GM10248 (cell line): Measurements from ENCODE around the gene ZNF524.
"Not testable (repeated sequence)": the region's sequence is repeated elsewhere in the genome, so short reads cannot be mapped to it uniquely, and the experiment has no call there.

ENCODE experiments used
- CTCF ChIA-PET: fragments of 300-600 bp; sonication (Branson Sonifier 250); formaldehyde crosslinking; extraction: SDS; loops from one replicate; lab custom pipeline; 2021; ENCODE audit warnings: antibody characterized with exemption; lab: Yijun Ruan, JAX
- POLR2A ChIA-PET: fragments of 350-650 bp; sonication (Branson Sonifier 250); formaldehyde crosslinking; extraction: SDS; loops from one replicate; lab custom pipeline; 2020; ENCODE audit warnings: antibody characterized with exemption; lab: Yijun Ruan, JAX
- DNase-seq: peaks from one replicate; pipeline ENCODE4 v3.0.0; 2012; ENCODE audit errors: extremely low spot score
- TF ChIP-seq, protein P1 (sequence below): IDR thresholded peaks from 2 replicates; pipeline ENCODE4 v1.5.1; 2012; ENCODE audit warnings: mild to moderate bottlenecking, low read depth; ENCODE audit errors: extremely low read depth, missing control alignments, control extremely low read depth

Gene ZNF524

DNA sequence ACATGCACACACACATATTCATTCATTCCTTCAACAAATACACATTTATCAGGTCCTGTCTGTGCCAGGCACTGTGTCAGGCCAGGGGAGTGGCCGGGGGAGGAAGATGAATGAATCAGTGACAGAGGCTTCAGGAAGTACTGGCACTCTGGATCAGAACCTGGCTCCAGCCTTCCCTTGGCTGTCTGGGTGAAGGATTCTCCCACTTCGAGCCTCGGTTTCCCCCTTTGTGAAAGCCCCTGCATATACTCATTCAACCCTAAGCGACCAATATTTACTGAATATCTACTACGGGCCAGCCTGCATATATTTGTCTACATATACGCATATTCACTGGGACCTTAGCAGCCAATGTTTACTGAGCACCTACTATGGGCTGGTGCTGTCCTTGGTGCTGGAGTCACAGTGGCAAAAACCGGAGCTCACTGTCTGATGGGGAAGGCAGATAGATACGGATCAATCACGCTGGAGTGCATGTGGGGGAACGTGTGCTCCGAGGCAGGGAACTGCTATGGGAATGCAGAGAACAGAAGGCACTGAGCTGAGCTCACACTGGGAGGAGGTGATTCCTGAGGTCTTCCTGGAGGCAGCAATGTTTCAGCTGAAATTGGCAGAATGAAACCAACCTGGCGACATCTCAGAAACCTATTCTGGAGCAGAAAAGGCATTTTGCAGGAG, 18.8 kb upstream of the ZNF524 start:
- TF ChIP-seq, protein P1, sequence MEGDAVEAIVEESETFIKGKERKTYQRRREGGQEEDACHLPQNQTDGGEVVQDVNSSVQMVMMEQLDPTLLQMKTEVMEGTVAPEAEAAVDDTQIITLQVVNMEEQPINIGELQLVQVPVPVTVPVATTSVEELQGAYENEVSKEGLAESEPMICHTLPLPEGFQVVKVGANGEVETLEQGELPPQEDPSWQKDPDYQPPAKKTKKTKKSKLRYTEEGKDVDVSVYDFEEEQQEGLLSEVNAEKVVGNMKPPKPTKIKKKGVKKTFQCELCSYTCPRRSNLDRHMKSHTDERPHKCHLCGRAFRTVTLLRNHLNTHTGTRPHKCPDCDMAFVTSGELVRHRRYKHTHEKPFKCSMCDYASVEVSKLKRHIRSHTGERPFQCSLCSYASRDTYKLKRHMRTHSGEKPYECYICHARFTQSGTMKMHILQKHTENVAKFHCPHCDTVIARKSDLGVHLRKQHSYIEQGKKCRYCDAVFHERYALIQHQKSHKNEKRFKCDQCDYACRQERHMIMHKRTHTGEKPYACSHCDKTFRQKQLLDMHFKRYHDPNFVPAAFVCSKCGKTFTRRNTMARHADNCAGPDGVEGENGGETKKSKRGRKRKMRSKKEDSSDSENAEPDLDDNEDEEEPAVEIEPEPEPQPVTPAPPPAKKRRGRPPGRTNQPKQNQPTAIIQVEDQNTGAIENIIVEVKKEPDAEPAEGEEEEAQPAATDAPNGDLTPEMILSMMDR = no peak
- ChIA-PET CTCF (interaction anchor here (1.0 to 1.7 kb wide), 3 partner anchors 17 to 77 kb away, joined by 3 to 8 read pairs (median 6); partner anchors contain the start of gene ZNF865), POLR2A (interaction anchor here (0.9 kb wide), 1 partner anchor 52 kb away, joined by 3 read pairs; no protein-coding TSS in a partner anchor)
- DNase-seq = no peak

DNA sequence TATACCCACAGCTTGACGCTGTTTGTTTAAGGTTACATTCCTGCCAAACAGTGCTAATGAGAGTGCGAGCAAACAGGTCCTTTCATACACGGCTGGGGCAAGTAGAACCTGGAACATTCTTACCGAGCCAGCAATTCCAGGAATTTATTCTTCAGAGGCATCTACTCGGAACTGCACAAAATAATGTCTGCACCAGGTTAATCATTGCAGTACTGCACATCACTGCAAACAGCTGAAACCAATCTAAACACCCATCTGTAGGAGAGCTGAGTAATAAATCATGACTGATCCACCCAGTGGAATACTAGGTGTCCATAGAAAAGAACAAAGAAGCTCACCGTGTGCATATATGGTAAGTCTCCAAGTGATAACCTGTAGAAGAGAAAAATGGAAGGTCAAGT, 18.3 kb upstream of the ZNF524 start:
- ChIA-PET CTCF (interaction anchor here (1.0 to 1.7 kb wide), 3 partner anchors 16 to 78 kb away, joined by 3 to 8 read pairs (median 6); partner anchors contain the start of gene ZNF865), POLR2A (interaction anchor here (0.9 kb wide), 1 partner anchor 52 kb away, joined by 3 read pairs; no protein-coding TSS in a partner anchor)
- no peak for DNase-seq
- TF ChIP-seq, protein P1 = no peak

- CTCF ChIA-PET = interaction anchor here (1.3 to 1.7 kb wide), 2 partner anchors 24 to 78 kb away, joined by 6 to 8 read pairs; partner anchors contain the start of gene ZNF865
- DNase-seq, POLR2A ChIA-PET: not testable (repeated sequence)
These were observed 17.8 kb upstream of the ZNF524 start for GRCh38 chr19:55582284-55582683.

GRCh38 chr19:55583897-55584296, 16.2 kb upstream of the ZNF524 start:
- POLR2A ChIA-PET = interaction anchor here (0.6 kb wide), 1 partner anchor 15 kb away, joined by 4 read pairs; no protein-coding TSS in a partner anchor
- CTCF ChIA-PET = interaction anchor here (0.9 to 1.7 kb wide), 2 partner anchors 49 to 66 kb away, joined by 4 to 6 read pairs; no protein-coding TSS in a partner anchor
- DNase-seq = not testable (repeated sequence)

DNA sequence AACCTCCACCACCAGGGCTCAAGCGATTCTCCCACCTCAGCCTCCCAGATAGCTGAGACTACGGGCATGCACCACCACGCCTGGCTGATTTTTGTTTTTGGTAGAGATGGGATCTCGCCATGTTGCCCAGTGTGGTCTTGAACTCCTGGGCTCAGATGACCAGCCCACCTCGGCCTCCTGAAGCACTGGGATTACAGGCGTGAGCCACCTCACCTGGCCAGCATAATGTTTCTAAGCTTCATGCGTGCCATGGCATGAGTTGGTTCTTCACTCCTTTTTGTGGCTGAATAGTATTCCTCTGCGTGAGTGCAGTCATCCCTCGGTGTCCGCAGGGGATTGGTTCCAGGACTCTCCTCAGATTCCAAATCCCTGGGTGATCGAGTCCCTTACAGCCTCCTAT, 15.2 kb upstream of the ZNF524 start:
- ChIA-PET POLR2A (no interaction called here), CTCF (interaction anchor here (0.9 to 1.7 kb wide), 4 partner anchors 14 to 67 kb away, joined by 3 to 6 read pairs (median 4); partner anchors contain the start of gene FIZ1)

GRCh38 chr19:55585658-55586339, 14.3 kb upstream of the ZNF524 start:
- ChIA-PET POLR2A (interaction anchor here (0.6 kb wide), 1 partner anchor 19 kb away, joined by 4 read pairs; no protein-coding TSS in a partner anchor), CTCF (interaction anchor here (0.9 to 1.7 kb wide), 4 partner anchors 13 to 68 kb away, joined by 3 to 6 read pairs (median 4); partner anchors contain the start of gene FIZ1)
- TF ChIP-seq, protein P1 = no peak
- peak; percentile 67 for DNase-seq

More for the DNA sequence above, 15.2 kb upstream of the ZNF524 start:
- DNase-seq = no peak
- TF ChIP-seq, protein P1 = no peak

DNA sequence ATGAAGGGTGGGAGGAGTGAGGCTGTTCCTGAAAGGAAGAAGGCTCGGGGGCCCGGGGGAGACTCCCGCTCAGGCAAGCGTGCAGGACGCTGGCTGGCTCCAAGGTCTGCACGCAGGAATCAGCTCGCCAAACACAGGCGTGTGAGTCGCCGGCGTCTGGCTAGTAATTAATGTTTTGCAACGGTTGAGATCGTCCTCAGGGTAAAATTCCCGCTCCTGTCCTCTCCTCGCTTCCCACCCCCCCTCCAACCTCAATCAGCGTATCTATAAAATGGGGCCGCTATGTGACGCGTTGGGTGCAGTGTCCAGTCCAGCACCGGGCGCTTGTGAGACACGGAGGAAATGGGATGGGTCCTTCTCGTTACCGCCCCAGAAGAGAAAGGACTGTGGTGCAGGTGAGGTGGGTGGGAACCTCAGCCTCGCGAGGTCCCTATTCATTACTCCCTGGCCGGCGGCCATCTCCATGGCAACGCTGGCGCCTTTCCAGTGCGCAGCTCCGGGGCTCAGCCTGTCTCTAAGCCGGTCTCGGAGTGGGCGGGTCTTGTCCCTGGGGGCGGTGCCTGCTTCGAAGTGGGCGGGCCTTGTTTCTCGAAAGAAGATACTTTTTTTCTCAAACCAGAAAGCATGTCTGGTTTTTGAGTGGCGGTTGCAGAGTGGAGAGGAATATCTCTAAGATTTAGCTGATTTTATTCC, 13.0 kb upstream of the ZNF524 start:
- peak; percentile 97 for DNase-seq
- CTCF ChIA-PET = interaction anchor here (0.9 to 1.9 kb wide), 4 partner anchors 12 to 83 kb away, joined by 4 to 6 read pairs (median 5); partner anchors contain the start of gene FIZ1
- TF ChIP-seq, protein P1 = no peak
- POLR2A ChIA-PET = interaction anchor here (0.8 kb wide), 1 partner anchor 50 kb away, joined by 4 read pairs; no protein-coding TSS in a partner anchor
